ENCODE data around the gene KATNA1. TPM values are rescaled to one million over a fixed set of nuclear protein-coding genes. Genes with fewer than 3 reads are reported as not detected.

KATNA1 gene
- total and polyA plus RNA-seq, 9 of the 15 experiments (the other 6 are each of a cell fraction or from before 2014, with no cell fraction given): 22.5 to 76.9 (median 45.0) TPM

DNA sequence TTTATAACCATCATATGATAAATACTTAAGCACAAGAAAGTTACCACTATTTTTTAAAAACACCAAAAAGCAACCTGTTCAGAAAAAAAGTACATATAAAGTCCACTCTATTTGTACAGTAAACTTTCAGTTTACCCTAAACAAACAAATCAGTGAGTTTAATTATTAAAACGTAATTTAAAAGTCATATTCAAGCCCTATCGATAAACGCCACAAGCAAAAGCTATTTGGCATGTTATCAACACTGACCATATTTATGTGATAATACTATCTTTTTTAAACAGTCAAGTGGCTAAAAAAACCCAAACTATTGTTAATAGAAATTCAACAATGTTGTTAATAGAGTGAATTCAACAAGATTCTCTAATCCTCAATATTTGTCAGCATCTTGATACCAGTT is 1.9 kb downstream of the KATNA1 start (continued):
- peak; percentile 41; the same call in 1 of the 2 replicates for TF ChIP-seq SMARCC2 (IDR thresholded peaks at IDR 0.05; ENCODE audit: low read depth)
- no peak for TF ChIP-seq CREBBP (IDR thresholded peaks at IDR 0.05; ENCODE audit: low read depth, low read length)
- TF ChIP-seq, protein P1, sequence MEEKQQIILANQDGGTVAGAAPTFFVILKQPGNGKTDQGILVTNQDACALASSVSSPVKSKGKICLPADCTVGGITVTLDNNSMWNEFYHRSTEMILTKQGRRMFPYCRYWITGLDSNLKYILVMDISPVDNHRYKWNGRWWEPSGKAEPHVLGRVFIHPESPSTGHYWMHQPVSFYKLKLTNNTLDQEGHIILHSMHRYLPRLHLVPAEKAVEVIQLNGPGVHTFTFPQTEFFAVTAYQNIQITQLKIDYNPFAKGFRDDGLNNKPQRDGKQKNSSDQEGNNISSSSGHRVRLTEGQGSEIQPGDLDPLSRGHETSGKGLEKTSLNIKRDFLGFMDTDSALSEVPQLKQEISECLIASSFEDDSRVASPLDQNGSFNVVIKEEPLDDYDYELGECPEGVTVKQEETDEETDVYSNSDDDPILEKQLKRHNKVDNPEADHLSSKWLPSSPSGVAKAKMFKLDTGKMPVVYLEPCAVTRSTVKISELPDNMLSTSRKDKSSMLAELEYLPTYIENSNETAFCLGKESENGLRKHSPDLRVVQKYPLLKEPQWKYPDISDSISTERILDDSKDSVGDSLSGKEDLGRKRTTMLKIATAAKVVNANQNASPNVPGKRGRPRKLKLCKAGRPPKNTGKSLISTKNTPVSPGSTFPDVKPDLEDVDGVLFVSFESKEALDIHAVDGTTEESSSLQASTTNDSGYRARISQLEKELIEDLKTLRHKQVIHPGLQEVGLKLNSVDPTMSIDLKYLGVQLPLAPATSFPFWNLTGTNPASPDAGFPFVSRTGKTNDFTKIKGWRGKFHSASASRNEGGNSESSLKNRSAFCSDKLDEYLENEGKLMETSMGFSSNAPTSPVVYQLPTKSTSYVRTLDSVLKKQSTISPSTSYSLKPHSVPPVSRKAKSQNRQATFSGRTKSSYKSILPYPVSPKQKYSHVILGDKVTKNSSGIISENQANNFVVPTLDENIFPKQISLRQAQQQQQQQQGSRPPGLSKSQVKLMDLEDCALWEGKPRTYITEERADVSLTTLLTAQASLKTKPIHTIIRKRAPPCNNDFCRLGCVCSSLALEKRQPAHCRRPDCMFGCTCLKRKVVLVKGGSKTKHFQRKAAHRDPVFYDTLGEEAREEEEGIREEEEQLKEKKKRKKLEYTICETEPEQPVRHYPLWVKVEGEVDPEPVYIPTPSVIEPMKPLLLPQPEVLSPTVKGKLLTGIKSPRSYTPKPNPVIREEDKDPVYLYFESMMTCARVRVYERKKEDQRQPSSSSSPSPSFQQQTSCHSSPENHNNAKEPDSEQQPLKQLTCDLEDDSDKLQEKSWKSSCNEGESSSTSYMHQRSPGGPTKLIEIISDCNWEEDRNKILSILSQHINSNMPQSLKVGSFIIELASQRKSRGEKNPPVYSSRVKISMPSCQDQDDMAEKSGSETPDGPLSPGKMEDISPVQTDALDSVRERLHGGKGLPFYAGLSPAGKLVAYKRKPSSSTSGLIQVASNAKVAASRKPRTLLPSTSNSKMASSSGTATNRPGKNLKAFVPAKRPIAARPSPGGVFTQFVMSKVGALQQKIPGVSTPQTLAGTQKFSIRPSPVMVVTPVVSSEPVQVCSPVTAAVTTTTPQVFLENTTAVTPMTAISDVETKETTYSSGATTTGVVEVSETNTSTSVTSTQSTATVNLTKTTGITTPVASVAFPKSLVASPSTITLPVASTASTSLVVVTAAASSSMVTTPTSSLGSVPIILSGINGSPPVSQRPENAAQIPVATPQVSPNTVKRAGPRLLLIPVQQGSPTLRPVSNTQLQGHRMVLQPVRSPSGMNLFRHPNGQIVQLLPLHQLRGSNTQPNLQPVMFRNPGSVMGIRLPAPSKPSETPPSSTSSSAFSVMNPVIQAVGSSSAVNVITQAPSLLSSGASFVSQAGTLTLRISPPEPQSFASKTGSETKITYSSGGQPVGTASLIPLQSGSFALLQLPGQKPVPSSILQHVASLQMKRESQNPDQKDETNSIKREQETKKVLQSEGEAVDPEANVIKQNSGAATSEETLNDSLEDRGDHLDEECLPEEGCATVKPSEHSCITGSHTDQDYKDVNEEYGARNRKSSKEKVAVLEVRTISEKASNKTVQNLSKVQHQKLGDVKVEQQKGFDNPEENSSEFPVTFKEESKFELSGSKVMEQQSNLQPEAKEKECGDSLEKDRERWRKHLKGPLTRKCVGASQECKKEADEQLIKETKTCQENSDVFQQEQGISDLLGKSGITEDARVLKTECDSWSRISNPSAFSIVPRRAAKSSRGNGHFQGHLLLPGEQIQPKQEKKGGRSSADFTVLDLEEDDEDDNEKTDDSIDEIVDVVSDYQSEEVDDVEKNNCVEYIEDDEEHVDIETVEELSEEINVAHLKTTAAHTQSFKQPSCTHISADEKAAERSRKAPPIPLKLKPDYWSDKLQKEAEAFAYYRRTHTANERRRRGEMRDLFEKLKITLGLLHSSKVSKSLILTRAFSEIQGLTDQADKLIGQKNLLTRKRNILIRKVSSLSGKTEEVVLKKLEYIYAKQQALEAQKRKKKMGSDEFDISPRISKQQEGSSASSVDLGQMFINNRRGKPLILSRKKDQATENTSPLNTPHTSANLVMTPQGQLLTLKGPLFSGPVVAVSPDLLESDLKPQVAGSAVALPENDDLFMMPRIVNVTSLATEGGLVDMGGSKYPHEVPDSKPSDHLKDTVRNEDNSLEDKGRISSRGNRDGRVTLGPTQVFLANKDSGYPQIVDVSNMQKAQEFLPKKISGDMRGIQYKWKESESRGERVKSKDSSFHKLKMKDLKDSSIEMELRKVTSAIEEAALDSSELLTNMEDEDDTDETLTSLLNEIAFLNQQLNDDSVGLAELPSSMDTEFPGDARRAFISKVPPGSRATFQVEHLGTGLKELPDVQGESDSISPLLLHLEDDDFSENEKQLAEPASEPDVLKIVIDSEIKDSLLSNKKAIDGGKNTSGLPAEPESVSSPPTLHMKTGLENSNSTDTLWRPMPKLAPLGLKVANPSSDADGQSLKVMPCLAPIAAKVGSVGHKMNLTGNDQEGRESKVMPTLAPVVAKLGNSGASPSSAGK (IDR thresholded peaks at IDR 0.05): 0 out of 2 replicates have a peak, but pooled peaks have one; percentile 23
- no peak for TF ChIP-seq SUPT5H (IDR thresholded peaks at IDR 0.05)
- peak; percentile 85 for TF ChIP-seq CBFA2T3 (IDR thresholded peaks at IDR 0.05)
- TF ChIP-seq COPS2 (conservative IDR thresholded peaks at IDR 0.05): no peak
- no peak for TF ChIP-seq NFE2 (IDR thresholded peaks at IDR 0.05; ENCODE audit: low read depth)
- TF ChIP-seq NFXL1 (CRISPR knock-in tag; IDR thresholded peaks at IDR 0.05): no peak
- TF ChIP-seq, protein P2, sequence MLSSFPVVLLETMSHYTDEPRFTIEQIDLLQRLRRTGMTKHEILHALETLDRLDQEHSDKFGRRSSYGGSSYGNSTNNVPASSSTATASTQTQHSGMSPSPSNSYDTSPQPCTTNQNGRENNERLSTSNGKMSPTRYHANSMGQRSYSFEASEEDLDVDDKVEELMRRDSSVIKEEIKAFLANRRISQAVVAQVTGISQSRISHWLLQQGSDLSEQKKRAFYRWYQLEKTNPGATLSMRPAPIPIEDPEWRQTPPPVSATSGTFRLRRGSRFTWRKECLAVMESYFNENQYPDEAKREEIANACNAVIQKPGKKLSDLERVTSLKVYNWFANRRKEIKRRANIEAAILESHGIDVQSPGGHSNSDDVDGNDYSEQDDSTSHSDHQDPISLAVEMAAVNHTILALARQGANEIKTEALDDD (IDR thresholded peaks at IDR 0.05): no peak
- peak; percentile 87 for TF ChIP-seq TEAD4 (IDR thresholded peaks at IDR 0.05; ENCODE audit: low read length)
- TF ChIP-seq TEAD4 (CRISPR knock-in tag; IDR thresholded peaks at IDR 0.05; ENCODE audit: borderline replicate concordance): no peak
- TF ChIP-seq ZNF217 (CRISPR knock-in tag; IDR thresholded peaks at IDR 0.05): no peak
- peak; percentile 35; the same call in 1 of the 2 replicates for TF ChIP-seq STAT5A (IDR thresholded peaks at IDR 0.05; ENCODE audit: borderline replicate concordance, low read length)
- 0 out of 4 replicates have a peak, but pooled peaks of 1 of the 2 experiments have one; percentile 28 for TF ChIP-seq TEAD1 (CRISPR knock-in tag; IDR thresholded peaks at IDR 0.05)
- peak; percentile 79 for TF ChIP-seq TAL1 (IDR thresholded peaks at IDR 0.05)
- no peak for TF ChIP-seq RFX5 (IDR thresholded peaks at IDR 0.05; ENCODE audit: low read depth, low read length)
- TF ChIP-seq NFIC (IDR thresholded peaks at IDR 0.05): peak; percentile 44
- no peak for TF ChIP-seq ZNF766 (CRISPR knock-in tag; conservative IDR thresholded peaks at IDR 0.05)
- no peak for TF ChIP-seq SNRNP70 (optimal IDR thresholded peaks at IDR 0.05; ENCODE audit: low read depth, low read length)
- no peak for TF ChIP-seq ZNF253 (CRISPR knock-in tag; conservative IDR thresholded peaks at IDR 0.05)
- no peak for TF ChIP-seq TRIM24 (IDR thresholded peaks at IDR 0.05)
